ENCODE data around the gene YIPF1.

YIPF1 gene

DNA sequence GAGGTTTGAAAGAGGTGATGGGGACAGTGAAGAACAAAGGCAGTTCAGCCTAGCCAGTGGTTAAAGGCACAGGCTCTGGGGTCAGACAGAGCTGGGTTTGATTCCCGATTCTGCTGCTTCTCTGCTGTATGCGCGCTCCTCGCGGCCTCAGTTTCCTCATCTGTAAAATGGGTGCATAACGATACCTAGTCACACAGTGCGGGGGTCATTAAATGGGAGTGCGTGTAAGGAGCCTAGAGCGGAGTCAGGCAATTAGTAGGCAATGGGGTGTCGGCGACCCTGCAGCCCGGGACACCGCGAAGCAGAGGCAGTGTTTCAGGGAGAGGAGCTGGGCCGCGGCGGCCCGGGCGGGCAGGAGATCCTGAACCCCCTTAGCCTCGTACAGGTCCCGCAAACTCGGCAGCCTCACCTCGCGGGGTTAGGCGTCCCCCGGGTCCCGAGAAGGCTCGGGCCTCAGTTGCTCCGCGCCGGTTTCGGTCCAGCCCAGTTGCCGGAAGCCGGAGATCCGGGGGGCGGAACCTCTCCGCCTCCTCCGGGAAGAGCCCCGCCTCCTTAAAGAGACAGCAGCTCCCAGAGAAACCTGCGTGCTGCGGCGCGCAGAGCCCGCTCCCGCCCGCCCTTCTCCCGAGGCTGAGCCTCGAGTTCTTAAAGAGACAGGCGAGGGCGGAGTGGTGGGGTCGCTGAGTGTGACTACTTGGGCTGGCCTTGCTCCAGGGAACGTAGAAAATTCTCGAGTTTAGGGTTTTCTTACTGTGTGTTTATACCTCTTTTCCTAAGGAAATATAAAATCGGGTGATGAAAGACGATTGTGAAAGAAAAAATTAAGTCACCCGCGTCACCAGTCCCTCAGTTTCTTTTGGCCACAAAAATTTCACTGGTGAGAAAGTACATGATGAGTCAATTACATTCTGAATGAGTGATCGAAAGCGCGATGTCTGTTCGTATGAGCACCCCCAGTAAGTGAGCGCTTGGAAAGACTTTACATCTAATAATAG is at the start of gene YIPF1:
Gene YIPF1 (minus strand): TSS at position 494 of the 995 bp plus-strand sequence. CDS start 860 bp downstream, outside the sequence.
- peak within 1 kb of the TSS; percentile 99 for H3K4me3 ChIP-seq (ENCODE audit: low read depth, low read length)
- DNase-seq (ENCODE audit: low read depth): peak; percentile 92
- TF ChIP-seq, protein P1, sequence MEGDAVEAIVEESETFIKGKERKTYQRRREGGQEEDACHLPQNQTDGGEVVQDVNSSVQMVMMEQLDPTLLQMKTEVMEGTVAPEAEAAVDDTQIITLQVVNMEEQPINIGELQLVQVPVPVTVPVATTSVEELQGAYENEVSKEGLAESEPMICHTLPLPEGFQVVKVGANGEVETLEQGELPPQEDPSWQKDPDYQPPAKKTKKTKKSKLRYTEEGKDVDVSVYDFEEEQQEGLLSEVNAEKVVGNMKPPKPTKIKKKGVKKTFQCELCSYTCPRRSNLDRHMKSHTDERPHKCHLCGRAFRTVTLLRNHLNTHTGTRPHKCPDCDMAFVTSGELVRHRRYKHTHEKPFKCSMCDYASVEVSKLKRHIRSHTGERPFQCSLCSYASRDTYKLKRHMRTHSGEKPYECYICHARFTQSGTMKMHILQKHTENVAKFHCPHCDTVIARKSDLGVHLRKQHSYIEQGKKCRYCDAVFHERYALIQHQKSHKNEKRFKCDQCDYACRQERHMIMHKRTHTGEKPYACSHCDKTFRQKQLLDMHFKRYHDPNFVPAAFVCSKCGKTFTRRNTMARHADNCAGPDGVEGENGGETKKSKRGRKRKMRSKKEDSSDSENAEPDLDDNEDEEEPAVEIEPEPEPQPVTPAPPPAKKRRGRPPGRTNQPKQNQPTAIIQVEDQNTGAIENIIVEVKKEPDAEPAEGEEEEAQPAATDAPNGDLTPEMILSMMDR (conservative IDR thresholded peaks at IDR 0.05; ENCODE audit: low read depth, low read length): no peak

DNA sequence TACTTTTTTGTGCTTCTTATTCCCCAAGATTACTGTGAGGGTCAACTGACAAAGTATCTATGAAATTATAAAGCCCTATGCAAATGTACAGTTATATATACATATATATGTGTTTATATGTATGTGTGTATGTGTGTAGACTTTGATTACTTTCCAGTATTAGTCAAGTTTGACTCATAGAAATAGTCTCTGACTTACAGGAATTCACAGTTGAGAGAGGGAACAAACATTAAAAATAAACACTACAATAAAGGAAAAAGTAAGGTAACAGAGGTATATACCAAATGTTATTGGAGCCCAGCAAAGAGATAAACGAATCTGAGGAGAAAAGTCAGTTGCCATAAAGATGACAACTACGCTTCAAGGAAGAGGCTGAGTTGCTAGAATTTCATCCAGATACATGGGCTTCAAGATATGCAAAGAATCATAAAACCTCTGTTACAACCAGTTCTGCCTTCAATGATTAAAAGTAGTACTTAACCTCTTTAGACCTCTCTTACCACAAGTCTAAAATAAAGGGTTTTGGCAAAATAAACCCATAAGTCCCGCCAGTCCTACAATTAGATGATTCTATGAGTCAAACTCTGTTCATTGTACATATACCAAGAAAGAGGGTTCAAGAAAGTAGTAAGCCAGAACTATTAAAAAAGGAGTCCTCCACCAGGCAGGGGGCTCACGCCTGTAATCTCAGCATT is 48.7 kb upstream of the YIPF1 start:
- peak; percentile 22 for DNase-seq (ENCODE audit: low read depth)
- no peak overlapping the region for H3K4me3 ChIP-seq (ENCODE audit: low read depth, low read length)
- TF ChIP-seq, protein P1 (conservative IDR thresholded peaks at IDR 0.05; ENCODE audit: low read depth, low read length): no peak

DNA sequence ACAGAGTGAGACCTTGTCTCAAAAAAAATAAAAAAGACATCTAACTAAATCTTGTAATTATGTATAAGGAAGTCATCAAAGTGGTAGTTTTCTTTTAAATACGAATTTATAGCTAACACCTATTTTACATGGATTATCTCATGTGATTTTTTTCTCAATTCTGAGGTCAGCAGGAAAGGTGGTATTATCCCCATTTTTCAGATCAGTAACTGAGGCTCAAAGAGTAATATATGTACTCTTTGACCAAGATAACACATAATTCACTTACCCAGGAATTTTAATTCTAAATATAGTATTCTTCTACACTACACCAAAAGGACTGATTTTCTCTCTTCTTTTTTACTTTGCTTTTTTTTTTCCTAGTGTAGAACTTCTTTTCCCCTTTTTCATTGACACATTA is 46.8 kb upstream of the YIPF1 start:
- TF ChIP-seq, protein P1 (conservative IDR thresholded peaks at IDR 0.05; ENCODE audit: low read depth, low read length): no peak
- H3K4me3 ChIP-seq (ENCODE audit: low read depth, low read length): no peak overlapping the region
- no peak for DNase-seq (ENCODE audit: low read depth)

DNA sequence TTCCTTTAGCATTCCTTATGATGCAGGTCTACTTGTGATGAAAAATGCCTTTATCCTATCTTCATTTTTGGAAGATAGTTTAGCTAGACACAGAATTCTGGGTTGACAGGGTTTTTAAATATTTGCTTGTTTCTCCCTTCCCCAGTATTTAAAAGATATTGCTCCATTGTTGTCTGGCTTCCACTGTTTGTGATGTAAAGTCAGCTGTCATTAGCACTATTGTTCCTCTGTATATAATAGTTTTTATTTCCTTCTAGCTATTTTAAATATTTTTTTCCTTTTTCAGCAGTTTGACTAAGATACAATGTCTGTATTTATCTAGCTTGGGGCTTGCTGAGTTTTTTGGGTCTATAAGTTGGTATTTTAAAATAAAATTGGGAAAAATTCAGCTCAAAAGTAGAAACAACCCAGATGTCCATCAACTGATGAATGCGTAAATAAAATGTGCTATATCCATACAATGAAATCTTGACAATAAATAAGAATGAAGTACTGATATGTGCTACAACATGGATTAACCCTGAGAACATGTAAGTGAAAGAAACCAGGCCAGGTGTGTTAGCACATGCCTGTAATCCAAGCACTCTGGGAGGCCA is 44.7 kb upstream of the YIPF1 start:
- TF ChIP-seq, protein P1 (conservative IDR thresholded peaks at IDR 0.05; ENCODE audit: low read depth, low read length): no peak
- no peak for DNase-seq (ENCODE audit: low read depth)
- no peak overlapping the region for H3K4me3 ChIP-seq (ENCODE audit: low read depth, low read length)

DNA sequence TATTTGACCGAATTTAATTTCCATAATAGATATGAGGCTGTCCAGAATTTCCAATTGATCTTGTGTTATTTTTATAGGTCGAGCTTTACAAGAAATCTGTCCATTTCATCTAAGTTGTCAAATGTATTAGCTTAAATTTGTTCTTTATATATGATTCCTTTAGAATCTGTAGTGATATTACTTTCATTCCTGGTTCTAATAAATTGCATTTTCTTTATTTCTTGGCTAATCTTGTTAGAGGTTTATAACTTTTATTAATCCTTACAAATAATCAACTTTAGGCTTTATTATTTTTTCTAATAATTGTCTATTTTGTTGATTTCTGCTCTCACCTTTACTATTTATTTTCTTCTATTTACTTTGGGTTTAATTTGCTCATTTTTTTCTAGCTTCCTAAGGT is 41.9 kb upstream of the YIPF1 start:
- TF ChIP-seq, protein P1 (conservative IDR thresholded peaks at IDR 0.05; ENCODE audit: low read depth, low read length): no peak
- no peak for DNase-seq (ENCODE audit: low read depth)
- no peak overlapping the region for H3K4me3 ChIP-seq (ENCODE audit: low read depth, low read length)

DNA sequence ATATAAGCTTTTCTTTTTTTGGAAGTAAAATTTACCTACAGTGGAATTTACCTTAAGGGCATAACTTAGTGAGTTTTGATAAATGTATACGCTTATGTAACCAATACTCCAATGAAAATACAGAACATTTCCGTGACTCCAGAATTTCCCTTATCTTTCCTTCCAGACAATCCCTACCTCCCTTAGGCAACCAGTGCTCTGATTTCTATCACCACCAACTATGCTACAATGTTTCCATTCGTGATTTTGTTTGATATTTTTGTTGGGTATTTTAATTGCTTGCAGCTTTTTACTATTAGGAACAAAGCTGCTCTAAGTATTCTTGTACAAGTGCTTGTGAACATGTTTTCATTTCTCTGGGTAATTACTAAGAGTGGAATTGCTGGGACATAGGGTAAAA is 41.3 kb upstream of the YIPF1 start:
- no peak for DNase-seq (ENCODE audit: low read depth)
- no peak overlapping the region for H3K4me3 ChIP-seq (ENCODE audit: low read depth, low read length)
- TF ChIP-seq, protein P1 (conservative IDR thresholded peaks at IDR 0.05; ENCODE audit: low read depth, low read length): no peak

Data from choroid plexus epithelial cell (primary cell).